GM10266 (cell line): ENCODE measurements around the gene GAK.

ENCODE experiments used
- DNase-seq: peaks from one replicate; pipeline ENCODE4 v3.0.0; 2012; ENCODE audit errors: extremely low spot score
- CTCF ChIP-seq: IDR thresholded peaks from 2 replicates; pipeline ENCODE4 v1.5.1; 2012; ENCODE audit warnings: mild to moderate bottlenecking, low read depth; ENCODE audit not compliant: control insufficient read depth, insufficient read depth; ENCODE audit errors: missing control alignments

The GAK gene

GRCh38 chr4:881709-882108, 50.4 kb downstream of the GAK start:
- DNase-seq, result no peak
- no peak for TF ChIP-seq CTCF

GRCh38 chr4:880684-881405, 51.3 kb downstream of the GAK start:
- TF ChIP-seq CTCF, result no peak
- no peak for DNase-seq

GRCh38 chr4:879729-880077, 52.4 kb downstream of the GAK start:
- DNase-seq, result peak; percentile 70
- no peak for TF ChIP-seq CTCF

GRCh38 chr4:878796-879728, 53.1 kb downstream of the GAK start:
- TF ChIP-seq CTCF, result no peak
- DNase-seq, result no peak

GRCh38 chr4:877502-877901, 54.6 kb downstream of the GAK start:
- no peak for DNase-seq
- no peak for TF ChIP-seq CTCF

- TF ChIP-seq CTCF, result peak; percentile 18
- no peak for DNase-seq
Observed at GRCh38 chr4:876780-877179, 55.3 kb downstream of the GAK start.
